PFSK-1 (cell line): ENCODE data around the gene NTN1.

Experiments used
- FOXP2 ChIP-seq: optimal IDR thresholded peaks from 2 replicates; pipeline ENCODE3; 2011; ENCODE audit warnings: borderline replicate concordance, control low read depth, inconsistent platforms; ENCODE audit not compliant: insufficient read depth; ENCODE audit errors: extremely low read length, extremely low read depth
- POLR2AphosphoS5 ChIP-seq: IDR thresholded peaks from 2 replicates; pipeline ENCODE4 v1.6.1; 2012; ENCODE audit warnings: low read depth, mild to moderate bottlenecking, control low read depth, low read length, moderate library complexity
- REST ChIP-seq, 2 experiments: IDR thresholded peaks; 2 replicates each; pipeline versions ENCODE4 v1.6.1 to v1.8.0; 2011 to 2012; ENCODE audit warnings: low read depth in 2 of 2, low read length in 2 of 2, control low read depth in 1 of 2, inconsistent platforms in 1 of 2, mild to moderate bottlenecking in 1 of 2, moderate library complexity in 1 of 2; ENCODE audit not compliant: insufficient read depth in 1 of 2
- SIN3A ChIP-seq: IDR thresholded peaks from 2 replicates; pipeline ENCODE4 v1.6.1; 2012; ENCODE audit warnings: mild to moderate bottlenecking, low read length, moderate library complexity, borderline replicate concordance; ENCODE audit not compliant: insufficient read depth
- TAF1 ChIP-seq: IDR thresholded peaks from 2 replicates; pipeline ENCODE4 v1.6.1; 2012; ENCODE audit warnings: low read length, control low read depth, borderline replicate concordance; ENCODE audit not compliant: insufficient read depth

Gene NTN1

GRCh38 chr17:9200699-9201359 is 179.5 kb downstream of the NTN1 start:
- TF ChIP-seq TAF1 (no peak), REST (IDR thresholded peaks at IDR 0.05; ENCODE audit: insufficient read depth in 1 of 2, low read depth in 2 of 2, low read length in 2 of 2) (no peak), SIN3A (no peak), POLR2AphosphoS5 (no peak), FOXP2 (no peak)

GRCh38 chr17:9202532-9202931 is 181.2 kb downstream of the NTN1 start:
- TF ChIP-seq SIN3A = no peak
- no peak for TF ChIP-seq TAF1
- no peak for TF ChIP-seq REST (IDR thresholded peaks at IDR 0.05; ENCODE audit: insufficient read depth in 1 of 2, low read depth in 2 of 2, low read length in 2 of 2)
- no peak for TF ChIP-seq FOXP2
- no peak for TF ChIP-seq POLR2AphosphoS5

GRCh38 chr17:9203771-9204425 is 182.6 kb downstream of the NTN1 start:
- no peak for TF ChIP-seq REST (IDR thresholded peaks at IDR 0.05; ENCODE audit: insufficient read depth in 1 of 2, low read depth in 2 of 2, low read length in 2 of 2)
- no peak for TF ChIP-seq SIN3A
- TF ChIP-seq FOXP2 = no peak
- TF ChIP-seq POLR2AphosphoS5 = no peak
- TF ChIP-seq TAF1 = no peak

- TF ChIP-seq REST (IDR thresholded peaks at IDR 0.05; ENCODE audit: insufficient read depth in 1 of 2, low read depth in 2 of 2, low read length in 2 of 2) = no peak
- no peak for TF ChIP-seq SIN3A
- no peak for TF ChIP-seq TAF1
- no peak for TF ChIP-seq FOXP2
- no peak for TF ChIP-seq POLR2AphosphoS5
Measured at GRCh38 chr17:9204637-9205329, 183.5 kb downstream of the NTN1 start.
